HG03097 (cell line): ENCODE data around the gene PRTFDC1.
A peak's percentile ranks its signal among the peaks of the same experiment; 100 is the strongest.
"Not testable (repeated sequence)": the region's sequence is repeated elsewhere in the genome, so short reads cannot be mapped to it uniquely, and the experiment has no call there.

Source experiments
- ATAC-seq: cut with Tn5 transposase; IDR thresholded peaks from one replicate; pipeline ENCODE4 v1.9.1; 2021; ENCODE audit not compliant: unreplicated experiment, low FRiP score

The PRTFDC1 gene

GRCh38 chr10:24935504-24936292 lies 16.7 kb downstream of the PRTFDC1 start:
- no peak for ATAC-seq

- no peak for ATAC-seq
Measured at GRCh38 chr10:24931236-24931635, 21.2 kb downstream of the PRTFDC1 start.

- ATAC-seq = peak; percentile 79
Measured at GRCh38 chr10:24930427-24930826, 22.0 kb downstream of the PRTFDC1 start.

- ATAC-seq = no peak
Measured at GRCh38 chr10:24929904-24930303, 22.5 kb downstream of the PRTFDC1 start.

GRCh38 chr10:24929056-24929544 lies 23.3 kb downstream of the PRTFDC1 start:
- no peak for ATAC-seq

DNA sequence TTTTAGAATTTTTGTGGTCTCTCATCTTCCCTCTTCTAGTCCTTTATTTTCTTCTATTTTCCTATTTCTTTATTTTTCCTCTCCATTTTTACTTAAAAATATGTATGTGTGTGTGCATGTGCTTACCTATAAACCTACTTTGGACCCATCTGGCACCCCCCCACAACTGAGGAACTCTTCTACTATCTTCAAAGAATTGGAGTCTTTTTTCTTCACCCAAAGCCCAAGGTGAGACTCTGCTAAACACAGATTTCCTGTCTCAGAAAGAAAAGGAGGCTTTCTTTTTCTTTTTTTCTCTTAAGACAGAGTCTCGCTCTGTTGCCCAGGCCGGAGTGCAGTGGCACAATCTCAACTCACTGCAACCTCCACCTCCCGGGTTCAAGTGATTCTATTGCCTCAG lies 24.2 kb downstream of the PRTFDC1 start:
- no peak for ATAC-seq

GRCh38 chr10:24926557-24926956 lies 25.8 kb downstream of the PRTFDC1 start:
- no peak for ATAC-seq

- no peak for ATAC-seq
Measured at GRCh38 chr10:24925799-24926198, 26.6 kb downstream of the PRTFDC1 start.

- not testable (repeated sequence) for ATAC-seq
Measured at GRCh38 chr10:24924483-24924882, 27.9 kb downstream of the PRTFDC1 start.

DNA sequence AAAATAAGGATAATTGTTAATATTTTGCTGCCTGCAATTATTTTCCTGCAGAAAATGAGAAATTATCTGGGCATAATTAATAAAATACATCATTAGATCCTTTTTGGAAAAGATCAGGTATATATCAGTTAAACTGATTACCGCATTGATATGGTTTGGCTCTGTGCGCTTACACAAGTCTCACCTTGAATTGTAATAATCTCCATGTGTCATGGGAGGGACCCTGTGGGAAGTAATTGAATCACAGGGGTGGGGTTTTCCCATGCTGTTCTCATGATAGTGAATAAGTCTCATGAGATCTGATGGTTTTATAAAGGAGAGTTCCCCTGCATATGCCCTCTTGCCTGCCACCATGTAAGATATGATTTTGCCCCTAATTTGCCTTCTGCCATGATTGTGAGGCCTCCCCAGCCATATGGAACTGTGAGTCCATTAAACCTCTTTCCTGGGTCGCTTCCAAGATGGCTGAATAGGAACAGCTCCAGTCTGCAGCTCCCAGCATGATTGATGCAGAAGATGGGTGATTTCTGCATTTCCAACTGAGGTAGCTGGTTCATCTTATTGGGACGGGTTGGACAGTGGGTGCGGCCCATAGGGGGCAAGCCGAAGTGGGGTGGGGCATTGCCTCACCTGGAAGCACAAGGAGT lies 30.1 kb downstream of the PRTFDC1 start:
- ATAC-seq = not testable (repeated sequence)

DNA sequence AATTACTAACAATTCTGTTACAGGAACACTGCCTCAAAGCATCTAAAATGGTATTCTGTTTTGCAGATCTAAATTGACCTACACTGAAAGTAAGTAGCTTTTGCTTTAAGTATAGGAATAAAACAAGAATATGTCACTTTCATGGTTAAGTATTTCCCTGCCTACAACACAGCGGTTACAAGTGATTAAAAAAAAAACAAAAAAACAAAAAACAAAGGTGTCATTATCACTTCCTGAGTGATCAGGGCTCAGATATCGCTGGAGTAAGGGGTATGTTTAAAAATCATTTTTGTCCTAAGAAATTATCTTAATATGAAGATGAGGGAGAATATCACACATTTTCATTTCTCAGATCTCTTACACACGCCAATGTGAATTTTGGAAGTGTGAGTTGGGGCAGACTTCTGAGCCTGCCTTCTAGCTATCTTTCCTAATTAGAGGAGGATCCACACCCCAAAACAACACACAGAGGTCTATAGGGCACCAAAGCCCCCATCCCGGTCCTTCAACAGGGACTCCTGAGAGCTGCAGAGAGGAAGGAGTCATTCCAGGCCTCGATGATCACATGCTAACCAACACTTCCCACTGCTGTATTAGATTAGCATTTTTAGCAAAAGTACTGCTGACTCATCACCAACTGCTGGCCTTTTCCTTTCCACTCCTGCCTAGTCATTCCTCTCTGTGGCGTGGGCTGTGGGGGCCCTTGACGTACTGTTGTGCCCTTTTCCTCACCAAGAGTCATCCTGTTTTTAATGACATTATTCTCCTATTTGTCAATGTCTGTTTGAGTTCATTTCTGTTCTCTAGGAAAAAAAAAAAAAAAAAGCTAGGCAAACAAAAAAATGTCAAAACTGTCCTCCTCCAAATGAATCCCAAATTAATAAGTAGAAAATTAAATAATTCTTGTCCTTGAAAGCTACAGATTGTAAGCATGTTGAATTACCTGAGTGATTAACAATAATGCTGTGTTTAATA lies 31.2 kb downstream of the PRTFDC1 start:
- ATAC-seq = no peak

- not testable (repeated sequence) for ATAC-seq
Measured at GRCh38 chr10:24920192-24920591, 32.2 kb downstream of the PRTFDC1 start.

DNA sequence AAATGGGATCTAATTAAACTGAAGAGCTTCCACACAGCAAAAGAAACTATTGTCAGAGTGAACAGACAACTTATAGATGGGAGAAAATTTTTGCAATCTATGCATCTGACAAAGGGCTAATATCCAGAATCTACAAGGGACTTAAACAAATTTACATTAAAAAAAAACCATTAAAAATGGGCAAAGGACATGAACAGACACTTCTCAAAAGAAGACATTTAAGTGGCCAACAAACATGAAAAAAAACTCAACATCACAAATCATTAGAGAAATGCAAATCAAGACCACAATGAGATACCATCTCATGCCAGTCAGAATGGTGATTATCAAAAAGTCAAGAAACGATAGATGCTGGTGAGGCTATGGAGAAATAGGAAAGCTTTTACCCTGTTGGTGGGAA lies 32.8 kb downstream of the PRTFDC1 start:
- not testable (repeated sequence) for ATAC-seq

DNA sequence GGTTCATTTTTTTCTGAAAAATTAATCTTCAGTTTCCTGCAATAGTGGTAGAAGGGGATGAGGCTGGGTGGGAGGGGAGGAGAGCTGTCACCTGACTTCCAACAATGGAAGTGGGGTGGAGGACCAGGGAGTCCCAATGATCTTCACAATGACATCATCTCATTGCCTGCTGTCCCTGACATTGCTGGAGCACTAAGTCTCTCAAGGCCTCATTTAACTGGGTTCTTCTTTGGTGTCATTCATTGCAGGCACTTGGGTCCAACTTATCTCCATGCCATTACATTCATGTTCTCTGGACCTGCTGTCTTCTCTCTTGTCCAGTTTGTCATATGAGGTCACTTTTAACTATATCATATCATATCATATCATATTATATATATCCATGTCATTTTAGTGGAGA lies 34.4 kb downstream of the PRTFDC1 start:
- ATAC-seq = no peak

GRCh38 chr10:24917493-24917892 lies 34.9 kb downstream of the PRTFDC1 start:
- ATAC-seq = no peak

DNA sequence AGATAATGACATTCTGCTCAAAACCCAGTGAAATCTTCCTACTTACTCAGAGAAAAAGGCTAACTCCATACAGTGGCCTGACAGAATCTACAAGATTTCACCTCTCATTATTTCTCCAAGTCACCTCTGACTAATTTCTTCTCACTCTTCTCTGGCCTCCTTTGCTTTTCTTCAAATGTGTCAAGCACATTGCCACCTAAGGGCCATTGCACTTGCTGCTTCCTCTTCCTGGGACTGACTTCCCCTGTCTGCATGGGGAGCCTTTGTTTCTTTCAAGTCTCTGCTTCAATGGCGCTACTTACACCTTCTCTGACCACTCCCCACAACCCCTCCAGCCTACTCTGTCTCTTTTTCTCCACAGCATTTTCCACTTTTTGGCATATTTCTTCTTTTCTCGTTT lies 36.0 kb downstream of the PRTFDC1 start:
- no peak for ATAC-seq

DNA sequence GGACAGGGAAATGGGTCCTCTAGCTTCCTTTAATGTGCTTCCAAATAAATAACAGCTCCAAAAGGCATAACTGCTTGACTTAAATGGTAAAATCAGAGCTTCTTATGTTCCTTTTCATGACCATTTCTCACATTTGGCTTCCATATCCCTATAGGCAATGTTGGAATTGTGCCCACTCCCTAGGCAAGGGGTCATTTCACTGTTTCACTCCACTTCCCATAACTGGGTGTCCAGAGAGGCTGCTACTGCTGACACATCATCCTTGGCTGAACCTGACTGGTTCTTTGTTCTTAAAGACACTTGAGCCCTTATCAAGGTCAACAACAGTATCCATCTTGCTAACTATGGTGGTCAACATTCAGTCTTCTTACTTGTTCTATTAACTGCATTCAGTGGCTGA lies 37.1 kb downstream of the PRTFDC1 start:
- no peak for ATAC-seq

- ATAC-seq = no peak
Measured at GRCh38 chr10:24914148-24914547, 38.3 kb downstream of the PRTFDC1 start.

GRCh38 chr10:24912215-24912614 lies 40.2 kb downstream of the PRTFDC1 start:
- no peak for ATAC-seq

GRCh38 chr10:24911029-24911428 lies 41.4 kb downstream of the PRTFDC1 start:
- no peak for ATAC-seq

GRCh38 chr10:24910574-24910973 lies 41.8 kb downstream of the PRTFDC1 start:
- no peak for ATAC-seq
